Parathyroid adenoma (tissue), 2 donors: Measurements from ENCODE around the gene RAB3C.

Source experiments
- H2AFZ ChIP-seq: fragments of 300-600 bp; sonication (generic); one replicate; pipeline ENCODE4 v1.7.0; 2017; ENCODE audit warnings: antibody characterized with exemption, mild to moderate bottlenecking
- H3K27ac ChIP-seq: fragments of 300-600 bp; sonication (generic); one replicate; pipeline ENCODE4 v1.7.0; 2017
- H3K27me3 ChIP-seq: fragments of 300-600 bp; sonication (generic); one replicate; pipeline ENCODE4 v1.7.0; 2017; ENCODE audit warnings: low read length; ENCODE audit not compliant: control insufficient read depth, insufficient read depth
- H3K36me3 ChIP-seq: fragments of 300-600 bp; sonication (generic); one replicate; pipeline ENCODE4 v1.7.0; 2017; ENCODE audit warnings: low read length; ENCODE audit not compliant: control insufficient read depth, insufficient read depth
- H3K4me1 ChIP-seq: fragments of 300-600 bp; sonication (generic); one replicate; pipeline ENCODE4 v1.7.0; 2017; ENCODE audit warnings: control low read depth
- H3K4me2 ChIP-seq: fragments of 300-600 bp; sonication (generic); one replicate; pipeline ENCODE4 v1.7.0; 2017; ENCODE audit warnings: low read length
- H3K4me3 ChIP-seq: fragments of 300-600 bp; sonication (generic); one replicate; pipeline ENCODE4 v1.7.0; 2017; ENCODE audit warnings: low read depth, low read length
- H3K79me2 ChIP-seq: fragments of 300-600 bp; sonication (generic); one replicate; pipeline ENCODE4 v1.7.0; 2017; ENCODE audit warnings: control low read depth
- H3K9ac ChIP-seq: fragments of 300-600 bp; sonication (generic); one replicate; pipeline ENCODE4 v1.7.0; 2017; ENCODE audit warnings: mild to moderate bottlenecking
- H3K9me3 ChIP-seq: fragments of 300-600 bp; sonication (generic); one replicate; pipeline ENCODE4 v1.7.0; 2017; ENCODE audit warnings: low read length; ENCODE audit not compliant: control insufficient read depth
- TF ChIP-seq, protein P1 (sequence below): fragments of 300-600 bp; sonication (generic); IDR thresholded peaks from one replicate; pipeline ENCODE4 v1.7.0; 2017; ENCODE audit warnings: antibody characterized with exemption, mild to moderate bottlenecking
- donor health status: primary hyperparathyroidism.

The RAB3C gene

DNA sequence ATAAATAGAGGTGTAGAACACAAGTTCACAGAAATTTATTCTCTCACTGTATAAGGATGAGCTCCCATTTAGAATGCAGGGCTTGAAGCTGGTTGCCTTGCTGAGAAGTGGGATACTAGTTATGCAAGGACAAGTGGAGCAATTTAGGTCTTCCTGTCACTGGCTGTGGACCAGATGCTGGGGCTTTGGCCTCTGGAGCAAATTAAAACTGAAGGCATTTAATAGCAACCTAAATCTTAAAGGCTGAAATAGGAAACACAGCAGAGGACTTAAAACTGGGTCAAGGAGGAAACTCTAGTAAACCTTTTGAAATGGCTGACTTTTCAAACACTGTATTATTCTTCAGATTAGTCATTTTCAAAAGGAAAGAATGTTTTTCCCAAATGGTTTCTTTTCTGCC, 319.4 kb downstream of the RAB3C start:
- Histone ChIP-seq H2AFZ (no peak overlapping the region), H3K79me2 (no peaks in the 10 kb centered on the region), H3K4me3 (no peak overlapping the region), H3K4me2 (no peak overlapping the region), H3K4me1 (no peaks in the 10 kb centered on the region), H3K27ac (no peak overlapping the region), H3K9me3 (no peaks in the 10 kb centered on the region), H3K36me3 (no peaks in the 10 kb centered on the region), H3K9ac (no peak overlapping the region), H3K27me3 (no peaks in the 10 kb centered on the region)
- TF ChIP-seq, protein P1, sequence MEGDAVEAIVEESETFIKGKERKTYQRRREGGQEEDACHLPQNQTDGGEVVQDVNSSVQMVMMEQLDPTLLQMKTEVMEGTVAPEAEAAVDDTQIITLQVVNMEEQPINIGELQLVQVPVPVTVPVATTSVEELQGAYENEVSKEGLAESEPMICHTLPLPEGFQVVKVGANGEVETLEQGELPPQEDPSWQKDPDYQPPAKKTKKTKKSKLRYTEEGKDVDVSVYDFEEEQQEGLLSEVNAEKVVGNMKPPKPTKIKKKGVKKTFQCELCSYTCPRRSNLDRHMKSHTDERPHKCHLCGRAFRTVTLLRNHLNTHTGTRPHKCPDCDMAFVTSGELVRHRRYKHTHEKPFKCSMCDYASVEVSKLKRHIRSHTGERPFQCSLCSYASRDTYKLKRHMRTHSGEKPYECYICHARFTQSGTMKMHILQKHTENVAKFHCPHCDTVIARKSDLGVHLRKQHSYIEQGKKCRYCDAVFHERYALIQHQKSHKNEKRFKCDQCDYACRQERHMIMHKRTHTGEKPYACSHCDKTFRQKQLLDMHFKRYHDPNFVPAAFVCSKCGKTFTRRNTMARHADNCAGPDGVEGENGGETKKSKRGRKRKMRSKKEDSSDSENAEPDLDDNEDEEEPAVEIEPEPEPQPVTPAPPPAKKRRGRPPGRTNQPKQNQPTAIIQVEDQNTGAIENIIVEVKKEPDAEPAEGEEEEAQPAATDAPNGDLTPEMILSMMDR: no peak

DNA sequence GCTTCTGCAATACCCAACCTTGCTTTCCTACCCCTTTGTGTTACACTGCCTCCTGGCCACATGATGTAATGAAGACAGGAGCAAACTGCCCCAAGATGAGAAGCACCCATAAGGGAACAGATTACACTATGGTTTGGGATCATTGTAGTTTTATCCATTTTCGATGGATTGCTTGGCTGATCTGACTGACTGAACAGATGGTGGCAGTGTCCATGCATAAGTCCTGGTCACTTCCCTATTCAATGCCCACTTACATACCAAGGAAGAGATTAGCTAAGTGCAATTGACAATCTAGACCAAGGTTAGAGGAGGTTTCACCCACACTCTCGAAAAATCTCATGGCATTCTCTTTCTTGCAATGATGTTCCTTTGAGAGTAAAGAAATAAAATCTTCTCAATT, 319.9 kb downstream of the RAB3C start:
- H3K27me3 ChIP-seq: no peaks in the 10 kb centered on the region
- H3K4me1 ChIP-seq: no peaks in the 10 kb centered on the region
- no peak overlapping the region for H3K4me3 ChIP-seq
- H3K9ac ChIP-seq: no peak overlapping the region
- no peaks in the 10 kb centered on the region for H3K79me2 ChIP-seq
- H3K4me2 ChIP-seq: no peak overlapping the region
- H2AFZ ChIP-seq: no peak overlapping the region
- H3K27ac ChIP-seq: no peak overlapping the region
- TF ChIP-seq, protein P1: no peak
- H3K36me3 ChIP-seq: no peaks in the 10 kb centered on the region
- no peaks in the 10 kb centered on the region for H3K9me3 ChIP-seq

DNA sequence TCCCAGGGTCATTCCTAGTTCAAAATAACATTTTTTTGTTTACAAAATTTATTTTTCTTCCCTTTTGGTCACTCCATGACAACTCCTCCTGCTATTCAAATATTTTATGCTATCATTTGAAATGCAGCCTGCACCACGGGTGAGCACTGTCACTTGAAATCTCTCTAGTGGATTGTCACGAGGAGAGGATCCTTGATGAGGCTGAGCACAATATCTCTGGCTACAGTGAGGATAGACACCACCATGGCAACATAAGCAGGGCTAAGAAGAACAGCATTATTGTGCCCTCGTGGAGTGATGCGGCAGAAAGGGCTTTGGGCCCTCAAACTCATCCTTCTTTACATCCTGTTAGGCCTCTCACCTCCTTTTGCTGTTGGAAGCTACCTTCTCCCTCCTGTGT, 321.9 kb downstream of the RAB3C start:
- TF ChIP-seq, protein P1: no peak
- Histone ChIP-seq H3K36me3 (no peaks in the 10 kb centered on the region), H3K27me3 (no peaks in the 10 kb centered on the region), H3K9ac (no peak overlapping the region), H3K27ac (no peak overlapping the region), H3K9me3 (no peaks in the 10 kb centered on the region), H3K79me2 (no peaks in the 10 kb centered on the region), H3K4me3 (no peak overlapping the region), H2AFZ (no peak overlapping the region), H3K4me1 (no peaks in the 10 kb centered on the region), H3K4me2 (no peak overlapping the region)

DNA sequence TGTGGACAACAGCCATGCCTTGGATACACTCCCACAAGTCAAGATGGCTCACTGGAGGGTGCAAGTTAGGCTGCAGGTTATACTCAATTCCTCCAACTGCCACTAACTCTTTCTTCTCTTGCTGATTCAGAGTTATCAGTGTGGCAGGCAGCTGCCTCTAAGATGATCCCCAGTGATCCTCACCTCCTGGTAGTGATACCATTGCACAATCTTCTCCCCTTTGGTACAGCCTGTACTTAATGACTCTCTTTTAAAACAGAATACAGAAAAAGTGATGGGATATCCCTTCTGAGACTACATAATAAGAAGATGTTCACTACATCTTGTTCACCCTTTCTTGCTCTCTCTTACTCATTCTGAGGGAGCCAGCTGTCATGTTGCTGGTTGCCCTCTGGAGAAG, 323.1 kb downstream of the RAB3C start:
- H3K36me3 ChIP-seq: no peaks in the 10 kb centered on the region
- no peaks in the 10 kb centered on the region for H3K4me1 ChIP-seq
- H3K4me2 ChIP-seq: no peak overlapping the region

More for the DNA sequence above, 323.1 kb downstream of the RAB3C start:
- no peaks in the 10 kb centered on the region for H3K27me3 ChIP-seq
- H3K27ac ChIP-seq: no peak overlapping the region
- TF ChIP-seq, protein P1: no peak
- no peaks in the 10 kb centered on the region for H3K79me2 ChIP-seq
- H3K9ac ChIP-seq: no peak overlapping the region
- H2AFZ ChIP-seq: no peak overlapping the region
- H3K9me3 ChIP-seq: no peaks in the 10 kb centered on the region
- no peak overlapping the region for H3K4me3 ChIP-seq
